SK-N-SH treated with all-trans-retinoic acid at 6 μM for 48 hours (cell line): ENCODE measurements around the gene CD8B2.
"Not testable (repeated sequence)": the region's sequence is repeated elsewhere in the genome, so short reads cannot be mapped to it uniquely, and the experiment has no call there.

Experiments used
- CSDC2 ChIP-seq: fragments of 250-450 bp; sonication (Bioruptor Pico); IDR thresholded peaks from 2 replicates; pipeline ENCODE4 v1.5.0; 2020; ENCODE audit warnings: mild to moderate bottlenecking, moderate library complexity
- ESRRG ChIP-seq: fragments of 250-450 bp; sonication (Bioruptor Pico); IDR thresholded peaks from 2 replicates; pipeline ENCODE4 v1.6.1; 2021; ENCODE audit warnings: mild to moderate bottlenecking
- ISL1 ChIP-seq: fragments of 250-450 bp; sonication (Bioruptor Pico); IDR thresholded peaks from 2 replicates; pipeline ENCODE4 v2.1.2; 2022; ENCODE audit warnings: mild to moderate bottlenecking, moderate library complexity
- PATZ1 ChIP-seq: fragments of 250-450 bp; sonication (Bioruptor Pico); IDR thresholded peaks from 2 replicates; pipeline ENCODE4 v1.8.0; 2020; ENCODE audit warnings: mild to moderate bottlenecking, moderate library complexity, borderline replicate concordance
- RARB ChIP-seq: fragments of 250-450 bp; sonication (Bioruptor Pico); IDR thresholded peaks from 2 replicates; pipeline ENCODE4 v1.8.0; 2021; ENCODE audit warnings: mild to moderate bottlenecking, moderate library complexity
- SNAI2 ChIP-seq: fragments of 250-450 bp; sonication (Bioruptor Pico); IDR thresholded peaks from 2 replicates; pipeline ENCODE4 v1.5.0; 2020; ENCODE audit warnings: mild to moderate bottlenecking, moderate library complexity
- TCF4 ChIP-seq: fragments of 250-450 bp; sonication (Bioruptor Pico); IDR thresholded peaks from 2 replicates; pipeline ENCODE4 v1.8.0; 2021; ENCODE audit warnings: mild to moderate bottlenecking, moderate library complexity, borderline replicate concordance
- TOX ChIP-seq: fragments of 250-450 bp; sonication (Bioruptor Pico); IDR thresholded peaks from 2 replicates; pipeline ENCODE4 v1.8.0; 2021; ENCODE audit warnings: mild to moderate bottlenecking, moderate library complexity, borderline replicate concordance
- TSHZ2 ChIP-seq: fragments of 250-450 bp; sonication (Bioruptor Pico); IDR thresholded peaks from 2 replicates; pipeline ENCODE4 v1.5.0; 2020; ENCODE audit warnings: mild to moderate bottlenecking, moderate library complexity
- ZNF70 ChIP-seq: fragments of 450-650 bp; formaldehyde crosslinking; IDR thresholded peaks from 2 replicates; pipeline ENCODE4 v1.5.0; 2020; ENCODE audit warnings: mild to moderate bottlenecking, moderate library complexity
- ZNF8 ChIP-seq: fragments of 450-650 bp; formaldehyde crosslinking; IDR thresholded peaks from 2 replicates; pipeline ENCODE4 v1.5.0; 2020; ENCODE audit warnings: mild to moderate bottlenecking, moderate library complexity
- TF ChIP-seq, protein P1 (sequence below): fragments of 250-450 bp; sonication (Bioruptor Pico); IDR thresholded peaks from 2 replicates; pipeline ENCODE4 v1.5.1; 2021; ENCODE audit warnings: mild to moderate bottlenecking, moderate library complexity

- not testable (repeated sequence) for TF ChIP-seq ISL1 (CRISPR knock-in tag); ZNF70; TCF4 (CRISPR knock-in tag); SNAI2 (CRISPR knock-in tag); CSDC2 (CRISPR knock-in tag); ESRRG (CRISPR knock-in tag); ZNF8 (CRISPR knock-in tag); TOX (CRISPR knock-in tag); TSHZ2 (CRISPR knock-in tag); PATZ1 (CRISPR knock-in tag); RARB (CRISPR knock-in tag)
- TF ChIP-seq, protein P1, sequence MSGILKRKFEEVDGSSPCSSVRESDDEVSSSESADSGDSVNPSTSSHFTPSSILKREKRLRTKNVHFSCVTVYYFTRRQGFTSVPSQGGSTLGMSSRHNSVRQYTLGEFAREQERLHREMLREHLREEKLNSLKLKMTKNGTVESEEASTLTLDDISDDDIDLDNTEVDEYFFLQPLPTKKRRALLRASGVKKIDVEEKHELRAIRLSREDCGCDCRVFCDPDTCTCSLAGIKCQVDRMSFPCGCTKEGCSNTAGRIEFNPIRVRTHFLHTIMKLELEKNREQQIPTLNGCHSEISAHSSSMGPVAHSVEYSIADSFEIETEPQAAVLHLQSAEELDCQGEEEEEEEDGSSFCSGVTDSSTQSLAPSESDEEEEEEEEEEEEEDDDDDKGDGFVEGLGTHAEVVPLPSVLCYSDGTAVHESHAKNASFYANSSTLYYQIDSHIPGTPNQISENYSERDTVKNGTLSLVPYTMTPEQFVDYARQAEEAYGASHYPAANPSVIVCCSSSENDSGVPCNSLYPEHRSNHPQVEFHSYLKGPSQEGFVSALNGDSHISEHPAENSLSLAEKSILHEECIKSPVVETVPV: not testable (repeated sequence)
These were observed 425 bp downstream of the CD8B2 start for GRCh38 chr2:106487386-106488191.
